KOPT-K1 (cell line): ENCODE measurements around the gene HS1BP3.

Experiments used
- H3K27ac ChIP-seq: fragments of 200-600 bp; sonication (generic); 2 replicates; pipeline ENCODE4 v1.5.1; 2016; ENCODE audit warnings: antibody characterized with exemption, mild to moderate bottlenecking, low read depth, low read length; ENCODE audit not compliant: poor library complexity, severe bottlenecking
- H3K36me3 ChIP-seq: fragments of 200-600 bp; sonication (generic); 2 replicates; pipeline ENCODE4 v1.5.1; 2017; ENCODE audit warnings: antibody characterized with exemption, mild to moderate bottlenecking, low read length, moderate library complexity; ENCODE audit not compliant: insufficient read depth
- H3K9me3 ChIP-seq: fragments of 200-600 bp; sonication (generic); 2 replicates; pipeline ENCODE4 v1.5.1; 2017; ENCODE audit warnings: antibody characterized with exemption, low read length, mild to moderate bottlenecking; ENCODE audit not compliant: insufficient read depth, poor library complexity, severe bottlenecking

HS1BP3 gene

DNA sequence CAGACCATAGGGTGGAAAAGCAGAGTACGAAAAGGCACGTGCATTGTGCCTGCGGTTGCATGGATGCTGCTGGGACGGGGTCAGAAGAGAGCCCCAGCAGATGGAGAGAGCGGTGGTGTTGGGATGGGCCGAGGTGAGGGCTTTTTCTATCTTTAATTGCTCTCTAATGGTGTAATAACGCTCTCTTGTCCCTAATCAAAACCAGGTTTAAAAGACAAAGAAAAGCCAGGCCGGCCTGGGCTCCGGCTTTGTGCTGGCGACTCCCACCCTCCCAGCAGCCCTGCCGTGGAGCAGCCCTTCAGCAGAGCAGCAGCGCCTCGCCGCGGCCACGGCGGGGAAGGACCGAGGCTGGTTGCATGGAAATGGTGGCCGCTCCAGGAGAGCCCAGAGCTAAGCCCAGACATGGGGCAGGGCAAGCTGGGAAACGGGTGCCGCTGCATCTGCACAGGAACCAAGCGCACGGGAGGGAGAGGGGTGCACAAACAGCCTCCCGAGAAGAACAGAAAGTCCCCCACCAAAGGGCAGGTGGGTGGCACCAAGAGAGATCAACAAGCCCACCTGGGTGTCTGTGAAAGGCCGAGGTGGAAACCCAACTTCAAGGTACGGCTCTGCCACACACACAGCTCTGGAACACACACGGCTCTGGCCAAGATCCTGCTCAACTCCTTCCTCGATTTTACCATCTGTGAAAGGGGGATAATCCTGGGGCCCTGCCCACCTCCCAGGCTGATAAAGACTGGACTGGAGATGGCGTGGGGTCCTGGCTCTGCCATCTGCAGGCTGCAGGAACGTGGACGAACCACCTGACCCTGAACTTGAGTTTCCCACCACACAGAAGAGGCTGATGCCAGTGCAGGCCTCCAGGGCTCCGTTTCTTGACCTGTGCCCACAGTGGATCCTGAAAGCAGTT lies 15.0 kb downstream of the HS1BP3 start:
- Histone ChIP-seq H3K27ac (no peak overlapping the region), H3K36me3 (no peaks in the 10 kb centered on the region), H3K9me3 (no peaks in the 10 kb centered on the region)

- no peak overlapping the region for H3K27ac ChIP-seq
- no peaks in the 10 kb centered on the region for H3K9me3 ChIP-seq
- H3K36me3 ChIP-seq: no peaks in the 10 kb centered on the region
Observed at GRCh38 chr2:20635113-20635510, 15.8 kb downstream of the HS1BP3 start.

DNA sequence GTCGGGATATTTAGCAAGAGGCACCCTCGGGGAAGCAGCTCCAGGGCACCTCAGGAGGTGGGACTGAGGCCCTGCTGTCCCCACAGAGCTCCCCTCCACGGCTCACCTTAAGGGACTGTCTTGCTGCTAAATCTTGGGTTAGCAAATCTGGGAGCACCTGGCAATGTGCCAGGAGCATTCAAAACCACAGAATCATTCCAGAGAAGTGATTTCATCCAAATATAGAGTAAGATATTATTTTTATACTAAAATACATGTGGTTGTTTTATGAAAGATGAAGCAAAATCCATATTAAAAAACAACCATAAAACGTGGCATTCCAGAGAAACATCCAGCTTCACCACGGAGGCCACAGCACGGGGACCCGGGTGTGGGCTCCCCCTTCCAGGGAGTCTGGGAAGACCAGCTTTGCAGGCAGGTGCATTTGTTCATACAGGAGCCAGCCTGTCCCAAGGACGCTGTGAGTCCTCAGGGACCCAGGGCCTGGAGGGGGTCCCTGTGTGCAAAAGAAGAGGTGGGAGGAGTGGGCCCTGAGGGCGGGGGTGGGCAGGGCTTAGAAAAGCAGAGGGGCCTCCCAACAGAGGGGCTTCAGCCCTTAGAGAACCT lies 16.3 kb downstream of the HS1BP3 start:
- Histone ChIP-seq H3K27ac (no peak overlapping the region), H3K36me3 (no peaks in the 10 kb centered on the region)

GRCh38 chr2:20633794-20634506 lies 16.9 kb downstream of the HS1BP3 start:
- no peaks in the 10 kb centered on the region for H3K9me3 ChIP-seq
- no peaks in the 10 kb centered on the region for H3K36me3 ChIP-seq
- no peak overlapping the region for H3K27ac ChIP-seq

More for the DNA sequence above, 16.3 kb downstream of the HS1BP3 start:
- H3K9me3 ChIP-seq: no peaks in the 10 kb centered on the region

GRCh38 chr2:20633001-20633400 lies 17.9 kb downstream of the HS1BP3 start:
- no peak overlapping the region for H3K27ac ChIP-seq
- no peaks in the 10 kb centered on the region for H3K9me3 ChIP-seq
- no peaks in the 10 kb centered on the region for H3K36me3 ChIP-seq

- H3K9me3 ChIP-seq: no peaks in the 10 kb centered on the region
Observed at GRCh38 chr2:20632446-20632990, 18.4 kb downstream of the HS1BP3 start.

DNA sequence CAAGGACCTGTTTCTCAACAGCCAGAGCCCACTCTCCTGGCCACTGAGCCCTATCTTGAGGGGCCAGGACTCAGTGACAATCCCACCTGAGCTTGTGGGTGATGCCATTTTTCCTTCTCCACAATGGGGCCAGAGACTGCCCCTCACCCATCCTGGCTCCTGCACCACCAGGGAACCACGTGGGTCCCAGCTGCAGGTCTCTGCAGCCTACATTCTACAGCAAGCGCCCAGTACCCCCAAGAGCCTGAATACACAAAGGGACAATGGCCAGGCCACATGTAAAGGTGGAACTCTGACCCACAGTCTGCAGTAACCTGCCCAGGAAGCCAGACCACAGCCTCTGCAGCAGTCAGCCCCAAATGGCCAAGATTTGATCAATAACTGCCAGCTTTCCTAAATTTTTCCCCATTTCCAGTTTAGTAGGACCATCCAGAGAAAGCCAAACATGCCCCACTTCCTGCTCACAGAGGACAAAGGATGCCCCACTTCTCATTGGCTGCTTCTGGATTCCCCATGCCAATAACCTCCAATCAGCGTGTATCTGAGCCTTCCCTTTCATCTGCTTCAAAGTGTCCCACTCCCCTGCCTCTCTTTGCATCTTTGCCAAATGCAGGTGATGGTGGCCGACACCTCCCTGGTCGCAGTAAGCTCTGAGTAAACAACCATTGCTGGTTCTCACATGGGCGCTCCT lies 19.1 kb downstream of the HS1BP3 start:
- H3K27ac ChIP-seq: no peak overlapping the region
- no peaks in the 10 kb centered on the region for H3K9me3 ChIP-seq
- no peaks in the 10 kb centered on the region for H3K36me3 ChIP-seq

More at GRCh38 chr2:20632446-20632990, 18.4 kb downstream of the HS1BP3 start:
- Histone ChIP-seq H3K27ac (no peak overlapping the region), H3K36me3 (no peaks in the 10 kb centered on the region)

DNA sequence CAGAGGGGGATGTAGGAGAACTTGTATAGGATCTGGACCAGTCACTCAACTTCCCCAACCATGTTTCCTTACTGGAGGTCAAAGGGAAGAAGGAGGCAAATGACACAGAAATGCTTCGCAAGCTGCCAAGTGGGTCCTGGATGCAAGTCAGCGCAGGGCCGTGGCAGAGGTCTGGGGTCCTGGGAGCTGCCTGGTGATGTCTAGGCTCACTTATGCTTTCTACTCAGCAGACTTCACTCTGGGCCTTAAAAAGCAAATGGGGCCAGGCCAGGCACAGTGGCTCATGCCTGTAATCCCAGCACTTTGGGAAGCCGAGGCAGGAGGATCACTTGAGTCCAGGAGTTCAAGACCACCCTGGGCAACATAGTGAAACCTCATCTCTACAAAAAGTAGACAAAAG lies 19.9 kb downstream of the HS1BP3 start:
- Histone ChIP-seq H3K27ac (no peak overlapping the region), H3K36me3 (no peaks in the 10 kb centered on the region), H3K9me3 (no peaks in the 10 kb centered on the region)

GRCh38 chr2:20629581-20630171 lies 21.2 kb downstream of the HS1BP3 start:
- no peaks in the 10 kb centered on the region for H3K36me3 ChIP-seq
- no peak overlapping the region for H3K27ac ChIP-seq
- no peaks in the 10 kb centered on the region for H3K9me3 ChIP-seq

- Histone ChIP-seq H3K9me3 (no peaks in the 10 kb centered on the region), H3K36me3 (no peaks in the 10 kb centered on the region), H3K27ac (no peak overlapping the region)
Observed at GRCh38 chr2:20629181-20629580, 21.7 kb downstream of the HS1BP3 start.

GRCh38 chr2:20627712-20628380 lies 23.1 kb downstream of the HS1BP3 start:
- Histone ChIP-seq H3K9me3 (no peaks in the 10 kb centered on the region), H3K27ac (no peak overlapping the region), H3K36me3 (no peaks in the 10 kb centered on the region)

GRCh38 chr2:20626698-20627513 lies 24.0 kb downstream of the HS1BP3 start:
- Histone ChIP-seq H3K36me3 (no peaks in the 10 kb centered on the region), H3K27ac (no peak overlapping the region), H3K9me3 (no peaks in the 10 kb centered on the region)

- H3K36me3 ChIP-seq: no peaks in the 10 kb centered on the region
- H3K9me3 ChIP-seq: no peaks in the 10 kb centered on the region
- no peak overlapping the region for H3K27ac ChIP-seq
Observed at GRCh38 chr2:20626392-20626697, 24.6 kb downstream of the HS1BP3 start.
